Karpas-422 (cell line): ENCODE data around the gene RPUSD1. TPM values are rescaled to one million over a fixed set of nuclear protein-coding genes. Genes with fewer than 3 reads are reported as not detected.

Experiments used
- DNase-seq: peaks from one replicate; pipeline ENCODE4 v3.0.0-alpha.2; 2015
- H2AFZ ChIP-seq: fragments of 200-600 bp; sonication (generic); 2 replicates; pipeline ENCODE4 v1.6.1; 2014; ENCODE audit warnings: antibody characterized with exemption, low read length, mixed read lengths
- H3K27ac ChIP-seq: fragments of 200-600 bp; sonication (generic); 2 replicates; pipeline ENCODE4 v1.5.1; 2014; ENCODE audit warnings: mild to moderate bottlenecking, low read length, moderate library complexity
- H3K27me3 ChIP-seq: fragments of 200-600 bp; sonication (generic); 2 replicates; pipeline ENCODE4 v1.6.1; 2014; ENCODE audit warnings: low read length, mixed read lengths
- H3K36me3 ChIP-seq: fragments of 200-600 bp; sonication (generic); 2 replicates; pipeline ENCODE4 v1.6.1; 2014; ENCODE audit warnings: low read length, mixed read lengths; ENCODE audit not compliant: insufficient read depth
- H3K4me1 ChIP-seq: fragments of 200-600 bp; sonication (generic); 2 replicates; pipeline ENCODE4 v1.6.1; 2014; ENCODE audit warnings: mild to moderate bottlenecking, low read length, mixed read lengths
- H3K4me2 ChIP-seq: fragments of 200-600 bp; sonication (generic); 2 replicates; pipeline ENCODE4 v1.6.1; 2014; ENCODE audit warnings: low read length, low read depth, mild to moderate bottlenecking; ENCODE audit not compliant: poor library complexity, severe bottlenecking
- H3K4me3 ChIP-seq: fragments of 200-600 bp; sonication (generic); 2 replicates; pipeline ENCODE4 v1.5.1; 2014; ENCODE audit warnings: mild to moderate bottlenecking, antibody characterized with exemption, low read length, mixed read lengths
- H3K79me2 ChIP-seq: fragments of 200-600 bp; sonication (generic); 2 replicates; pipeline ENCODE4 v1.6.1; 2014; ENCODE audit warnings: mild to moderate bottlenecking, low read length, mixed read lengths
- H3K9ac ChIP-seq: fragments of 200-600 bp; sonication (generic); 2 replicates; pipeline ENCODE4 v1.6.0; 2014; ENCODE audit warnings: low read length
- H3K9me2 ChIP-seq: fragments of 200-600 bp; sonication (generic), shearing (Covaris generic); replicated peaks from 2 replicates; pipeline ENCODE4 v1.6.0; 2014; ENCODE audit warnings: mild to moderate bottlenecking, low read length, moderate library complexity; ENCODE audit not compliant: insufficient read depth
- H3K9me3 ChIP-seq: fragments of 300-700, 200-600 bp; sonication (generic); 2 replicates; pipeline ENCODE4 v1.6.1; 2014; ENCODE audit warnings: low read length, mixed read lengths
- H4K20me1 ChIP-seq: fragments of 200-600 bp; sonication (generic); 2 replicates; pipeline ENCODE4 v1.6.1; 2014; ENCODE audit warnings: mild to moderate bottlenecking, antibody characterized with exemption, low read length, low read depth; ENCODE audit not compliant: insufficient read depth
- total RNA-seq: library from RNA; depleted of rRNA; stranded (reverse); fragments of >200 nt; shearing (Covaris generic); gene quantifications from 2 replicates; pipeline ENCODE4 v1.2.3, GENCODE V29; 2014; ENCODE audit warnings: low replicate concordance

RPUSD1 gene
- total RNA-seq, 1 experiment from 2014 or later, result 26.6 TPM

- Histone ChIP-seq H4K20me1 (no peaks in the 10 kb centered on the region), H3K9ac (no peak overlapping the region), H3K9me2 (no peaks in the 10 kb centered on the region), H3K27ac (no peak overlapping the region), H3K79me2 (no peaks in the 10 kb centered on the region), H2AFZ (no peak overlapping the region), H3K4me3 (no peak overlapping the region), H3K4me2 (no peak overlapping the region), H3K4me1 (no peaks in the 10 kb centered on the region), H3K27me3 (no peaks in the 10 kb centered on the region), H3K9me3 (no peaks in the 10 kb centered on the region), H3K36me3 (no peaks in the 10 kb centered on the region)
- no peak for DNase-seq
Observed at GRCh38 chr16:765488-765865, 22.7 kb downstream of the RPUSD1 start.

GRCh38 chr16:764848-765487 is 23.2 kb downstream of the RPUSD1 start:
- H3K9me2 ChIP-seq, result no peaks in the 10 kb centered on the region
- no peak overlapping the region for H3K9ac ChIP-seq
- no peak overlapping the region for H3K27ac ChIP-seq
- no peak overlapping the region for H3K4me2 ChIP-seq
- H2AFZ ChIP-seq, result no peak overlapping the region
- no peaks in the 10 kb centered on the region for H3K79me2 ChIP-seq
- H3K27me3 ChIP-seq, result no peaks in the 10 kb centered on the region
- H3K4me1 ChIP-seq, result no peaks in the 10 kb centered on the region
- no peaks in the 10 kb centered on the region for H4K20me1 ChIP-seq
- no peak for DNase-seq
- H3K9me3 ChIP-seq, result no peaks in the 10 kb centered on the region
- no peak overlapping the region for H3K4me3 ChIP-seq
- H3K36me3 ChIP-seq, result no peaks in the 10 kb centered on the region

- H3K9me2 ChIP-seq, result no peaks in the 10 kb centered on the region
- H3K27me3 ChIP-seq, result no peaks in the 10 kb centered on the region
- H3K36me3 ChIP-seq, result no peaks in the 10 kb centered on the region
- no peak for DNase-seq
- no peak overlapping the region for H3K27ac ChIP-seq
- no peak overlapping the region for H3K9ac ChIP-seq
- H3K9me3 ChIP-seq, result no peaks in the 10 kb centered on the region
- no peaks in the 10 kb centered on the region for H3K4me1 ChIP-seq
- H4K20me1 ChIP-seq, result no peaks in the 10 kb centered on the region
- H2AFZ ChIP-seq, result no peak overlapping the region
- H3K4me3 ChIP-seq, result no peak overlapping the region
- H3K4me2 ChIP-seq, result no peak overlapping the region
- H3K79me2 ChIP-seq, result no peaks in the 10 kb centered on the region
Observed at GRCh38 chr16:764184-764750, 23.9 kb downstream of the RPUSD1 start.

- no peak overlapping the region for H3K9ac ChIP-seq
- no peaks in the 10 kb centered on the region for H3K9me3 ChIP-seq
- H3K79me2 ChIP-seq, result no peaks in the 10 kb centered on the region
- no peak overlapping the region for H3K4me2 ChIP-seq
- no peaks in the 10 kb centered on the region for H4K20me1 ChIP-seq
- H2AFZ ChIP-seq, result no peak overlapping the region
- no peaks in the 10 kb centered on the region for H3K4me1 ChIP-seq
- no peaks in the 10 kb centered on the region for H3K9me2 ChIP-seq
- DNase-seq, result no peak
- no peaks in the 10 kb centered on the region for H3K36me3 ChIP-seq
- H3K4me3 ChIP-seq, result no peak overlapping the region
- H3K27me3 ChIP-seq, result no peaks in the 10 kb centered on the region
- H3K27ac ChIP-seq, result no peak overlapping the region
Observed at GRCh38 chr16:763369-764183, 24.6 kb downstream of the RPUSD1 start.

GRCh38 chr16:762595-763268 is 25.4 kb downstream of the RPUSD1 start:
- Histone ChIP-seq H3K27me3 (no peaks in the 10 kb centered on the region), H3K4me3 (no peak overlapping the region), H3K27ac (no peak overlapping the region), H3K36me3 (no peaks in the 10 kb centered on the region), H3K79me2 (no peaks in the 10 kb centered on the region), H4K20me1 (no peaks in the 10 kb centered on the region), H2AFZ (no peak overlapping the region), H3K4me2 (no peak overlapping the region), H3K9ac (no peak overlapping the region), H3K4me1 (no peaks in the 10 kb centered on the region), H3K9me2 (no peaks in the 10 kb centered on the region), H3K9me3 (no peaks in the 10 kb centered on the region)
- no peak for DNase-seq

GRCh38 chr16:761625-762513 is 26.3 kb downstream of the RPUSD1 start:
- Histone ChIP-seq H3K9me3 (no peaks in the 10 kb centered on the region), H3K79me2 (no peaks in the 10 kb centered on the region), H3K4me1 (no peaks in the 10 kb centered on the region), H4K20me1 (no peaks in the 10 kb centered on the region), H3K36me3 (no peaks in the 10 kb centered on the region), H3K4me2 (no peak overlapping the region), H2AFZ (no peak overlapping the region), H3K9ac (no peak overlapping the region), H3K27ac (no peak overlapping the region), H3K4me3 (no peak overlapping the region), H3K27me3 (no peaks in the 10 kb centered on the region), H3K9me2 (no peaks in the 10 kb centered on the region)
- DNase-seq, result no peak

- Histone ChIP-seq H2AFZ (no peak within 1 kb of the TSS), H3K36me3 (no peaks in the 10 kb centered on the region), H3K9ac (no peak within 1 kb of the TSS), H3K9me2 (no peaks in the 10 kb centered on the region), H4K20me1 (no peaks in the 10 kb centered on the region), H3K79me2 (no peaks in the 10 kb centered on the region), H3K4me1 (no peaks in the 10 kb centered on the region), H3K27me3 (no peaks in the 10 kb centered on the region), H3K9me3 (no peaks in the 10 kb centered on the region), H3K27ac (no peak within 1 kb of the TSS), H3K4me2 (no peak within 1 kb of the TSS), H3K4me3 (no peak within 1 kb of the TSS)
- DNase-seq, result no peak
Observed at GRCh38 chr16:760545-761343, 27.4 kb downstream of the RPUSD1 start, which contains the start of gene MSLN. TSS of gene MSLN (plus strand) at chr16:760734. CDS start at chr16:762681, 1,947 bp downstream.
